ENCODE measurements around the gene FAHD1.

Gene FAHD1

DNA sequence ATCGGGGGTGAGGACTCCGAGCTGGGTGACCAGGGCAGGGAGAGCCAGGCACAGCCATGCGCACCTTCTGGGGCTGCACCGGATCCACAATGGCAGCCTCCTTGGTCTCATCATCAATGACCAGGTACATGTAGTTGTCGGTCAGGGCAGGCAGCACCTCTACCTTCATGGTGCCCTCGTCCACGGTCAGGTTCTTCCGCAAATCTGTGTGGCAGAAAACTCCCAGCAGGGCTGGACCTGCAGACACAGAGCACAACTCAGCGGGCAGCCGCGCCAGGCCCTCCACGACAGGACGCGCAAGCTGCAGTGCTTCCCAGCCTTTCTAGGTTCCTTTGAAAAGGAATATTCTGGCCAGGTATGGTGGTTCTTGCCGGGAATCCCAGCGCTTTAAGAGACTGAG, 4.2 kb upstream of the FAHD1 start:
- no peak overlapping the region for H3K9ac ChIP-seq (ENCODE audit: low read length)
- H3K4ac ChIP-seq (ENCODE audit: low read depth, low read length) = no peak overlapping the region
- no peak overlapping the region for H3K27ac ChIP-seq (ENCODE audit: low read depth, low read length)
- peaks cover 8% of the 10 kb centered on the region for H3K79me2 ChIP-seq (ENCODE audit: control insufficient read depth, insufficient read depth, low read length, poor library complexity)
- H3K4me1 ChIP-seq (ENCODE audit: control insufficient read depth in 1 of 2, insufficient read depth in 2 of 2, low read length in 2 of 2) = peaks cover 0 to 5% of the 10 kb centered on the region in 2 experiments
- H2AK5ac ChIP-seq (ENCODE audit: low read length) = no peak overlapping the region
- H3K9me3 ChIP-seq (ENCODE audit: insufficient read depth, low read depth, low read length) = no peaks in the 10 kb centered on the region
- H3K23ac ChIP-seq (ENCODE audit: low read length) = no peak overlapping the region
- H3K27me3 ChIP-seq (ENCODE audit: insufficient read depth, low read length) = no peaks in the 10 kb centered on the region
- no peak overlapping the region for H3K4me3 ChIP-seq (ENCODE audit: low read depth, low read length)
- H2BK120ac ChIP-seq (ENCODE audit: insufficient read depth, low read length, poor library complexity) = no peak overlapping the region
- WGBS (ENCODE audit: extremely low coverage, insufficient coverage, insufficient read length) = no CpG with 5 or more reads among the region's 16 CpGs
- H3K14ac ChIP-seq (ENCODE audit: low read length) = no peak overlapping the region
- H3K79me1 ChIP-seq (ENCODE audit: low read length) = peaks cover 8% of the 10 kb centered on the region
- H3K18ac ChIP-seq (ENCODE audit: low read length) = no peak overlapping the region
- DNase-seq = no peak
- H4K12ac ChIP-seq (ENCODE audit: low read depth, low read length) = no peak overlapping the region
- no peak overlapping the region for H3K4me2 ChIP-seq (ENCODE audit: low read length)
- no peak overlapping the region for H2BK5ac ChIP-seq (ENCODE audit: low read depth, low read length, poor library complexity)
- no peak overlapping the region for H4K91ac ChIP-seq (ENCODE audit: low read depth, low read length)
- no peak overlapping the region for H4K8ac ChIP-seq (ENCODE audit: low read depth, low read length)
- H2BK12ac ChIP-seq (ENCODE audit: low read length) = no peak overlapping the region
- no peak overlapping the region for H2AFZ ChIP-seq (ENCODE audit: insufficient read depth, low read length, poor library complexity)
- peaks cover 37 to 38% of the 10 kb centered on the region in 2 experiments for H3K36me3 ChIP-seq (ENCODE audit: control insufficient read depth in 1 of 2, insufficient read depth in 2 of 2, low read length in 2 of 2)

DNA sequence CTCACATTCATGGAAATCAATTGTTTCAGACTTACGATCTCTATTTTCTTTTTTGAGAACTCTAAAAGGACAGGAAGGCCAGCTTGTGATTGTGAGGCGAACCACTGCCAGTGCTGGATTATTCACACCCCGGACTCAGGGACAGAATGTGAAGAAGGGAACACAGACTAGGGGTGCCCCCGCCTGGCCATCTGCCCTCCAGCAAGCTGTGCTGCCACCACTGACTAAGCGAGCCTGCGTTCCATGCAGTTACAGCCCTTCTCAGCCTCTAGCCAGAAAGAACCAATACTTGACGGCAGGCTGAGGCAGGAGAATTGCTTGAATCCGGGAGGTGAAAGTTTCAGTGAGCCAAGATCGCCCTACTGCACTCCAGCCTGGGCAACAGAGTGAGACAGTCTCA, 3.2 kb upstream of the FAHD1 start:
- H2AK5ac ChIP-seq (ENCODE audit: low read length) = no peak overlapping the region
- no CpG with 5 or more reads among the region's 9 CpGs for WGBS (ENCODE audit: extremely low coverage, insufficient coverage, insufficient read length)
- H3K9me3 ChIP-seq (ENCODE audit: insufficient read depth, low read depth, low read length) = no peaks in the 10 kb centered on the region

DNA sequence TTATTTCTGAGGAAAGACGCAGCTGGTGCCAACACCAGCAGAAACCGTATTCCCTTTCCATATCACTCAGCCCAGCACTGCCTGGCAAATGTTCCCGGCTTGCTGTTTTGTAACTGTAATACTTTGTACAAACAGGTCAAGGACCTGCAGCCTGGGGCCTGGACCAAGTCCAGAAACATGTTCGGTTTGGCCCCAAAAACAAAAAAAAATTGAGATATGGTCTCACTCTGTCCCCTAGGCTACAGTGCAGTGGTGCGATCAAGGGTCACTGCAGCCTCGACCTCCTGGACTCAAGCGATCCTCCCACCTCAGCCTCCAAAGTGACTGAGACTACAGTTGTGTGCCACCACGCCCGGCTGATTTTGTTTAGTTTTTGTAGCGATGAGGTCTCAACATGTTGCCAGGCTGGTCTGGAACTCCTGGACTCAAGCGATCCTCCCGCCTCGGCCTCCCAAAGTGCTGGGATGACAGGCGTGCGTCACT, 1.6 kb upstream of the FAHD1 start:
- Histone ChIP-seq H3K18ac (ENCODE audit: low read length) (peak overlapping the region; percentile 16), H3K14ac (ENCODE audit: low read length) (no peak overlapping the region), H3K27ac (ENCODE audit: low read depth, low read length) (no peak overlapping the region), H3K4me1 (ENCODE audit: control insufficient read depth in 1 of 2, insufficient read depth in 2 of 2, low read length in 2 of 2) (peaks cover 0 to 5% of the 10 kb centered on the region in 2 experiments), H3K4me3 (ENCODE audit: low read depth, low read length) (no peak overlapping the region), H3K36me3 (ENCODE audit: control insufficient read depth in 1 of 2, insufficient read depth in 2 of 2, low read length in 2 of 2) (peaks cover 17 to 20% of the 10 kb centered on the region in 2 experiments), H3K4ac (ENCODE audit: low read depth, low read length) (no peak overlapping the region), H3K27me3 (ENCODE audit: insufficient read depth, low read length) (no peaks in the 10 kb centered on the region), H4K91ac (ENCODE audit: low read depth, low read length) (no peak overlapping the region), H3K79me2 (ENCODE audit: control insufficient read depth, insufficient read depth, low read length, poor library complexity) (peaks cover 8% of the 10 kb centered on the region), H2BK12ac (ENCODE audit: low read length) (no peak overlapping the region), H4K12ac (ENCODE audit: low read depth, low read length) (no peak overlapping the region), H3K9me3 (ENCODE audit: insufficient read depth, low read depth, low read length) (no peaks in the 10 kb centered on the region), H3K79me1 (ENCODE audit: low read length) (peaks cover 8% of the 10 kb centered on the region), H3K23ac (ENCODE audit: low read length) (no peak overlapping the region), H2BK120ac (ENCODE audit: insufficient read depth, low read length, poor library complexity) (no peak overlapping the region), H3K9ac (ENCODE audit: low read length) (no peak overlapping the region), H2AFZ (ENCODE audit: insufficient read depth, low read length, poor library complexity) (no peak overlapping the region), H2BK5ac (ENCODE audit: low read depth, low read length, poor library complexity) (no peak overlapping the region), H3K4me2 (ENCODE audit: low read length) (peak overlapping the region; percentile 67), H4K8ac (ENCODE audit: low read depth, low read length) (no peak overlapping the region), H2AK5ac (ENCODE audit: low read length) (no peak overlapping the region)
- DNase-seq = no peak
- WGBS (ENCODE audit: extremely low coverage, insufficient coverage, insufficient read length) = no CpG with 5 or more reads among the region's 15 CpGs

More for the DNA sequence above, 3.2 kb upstream of the FAHD1 start:
- no peak for DNase-seq
- no peak overlapping the region for H2BK120ac ChIP-seq (ENCODE audit: insufficient read depth, low read length, poor library complexity)
- no peak overlapping the region for H2BK12ac ChIP-seq (ENCODE audit: low read length)
- H3K27ac ChIP-seq (ENCODE audit: low read depth, low read length) = no peak overlapping the region
- H3K4me1 ChIP-seq (ENCODE audit: control insufficient read depth in 1 of 2, insufficient read depth in 2 of 2, low read length in 2 of 2) = peaks cover 0 to 5% of the 10 kb centered on the region in 2 experiments
- H3K79me1 ChIP-seq (ENCODE audit: low read length) = peaks cover 8% of the 10 kb centered on the region
- no peak overlapping the region for H3K4ac ChIP-seq (ENCODE audit: low read depth, low read length)
- H4K12ac ChIP-seq (ENCODE audit: low read depth, low read length) = no peak overlapping the region
- H3K18ac ChIP-seq (ENCODE audit: low read length) = no peak overlapping the region
- H3K23ac ChIP-seq (ENCODE audit: low read length) = no peak overlapping the region
- H4K91ac ChIP-seq (ENCODE audit: low read depth, low read length) = no peak overlapping the region
- H3K36me3 ChIP-seq (ENCODE audit: control insufficient read depth in 1 of 2, insufficient read depth in 2 of 2, low read length in 2 of 2) = peaks cover 29 to 32% of the 10 kb centered on the region in 2 experiments
- no peak overlapping the region for H4K8ac ChIP-seq (ENCODE audit: low read depth, low read length)
- no peak overlapping the region for H3K9ac ChIP-seq (ENCODE audit: low read length)
- no peak overlapping the region for H3K14ac ChIP-seq (ENCODE audit: low read length)
- H3K4me2 ChIP-seq (ENCODE audit: low read length) = no peak overlapping the region
- H2AFZ ChIP-seq (ENCODE audit: insufficient read depth, low read length, poor library complexity) = no peak overlapping the region
- no peak overlapping the region for H3K4me3 ChIP-seq (ENCODE audit: low read depth, low read length)
- peaks cover 8% of the 10 kb centered on the region for H3K79me2 ChIP-seq (ENCODE audit: control insufficient read depth, insufficient read depth, low read length, poor library complexity)
- no peak overlapping the region for H2BK5ac ChIP-seq (ENCODE audit: low read depth, low read length, poor library complexity)
- H3K27me3 ChIP-seq (ENCODE audit: insufficient read depth, low read length) = no peaks in the 10 kb centered on the region

DNA sequence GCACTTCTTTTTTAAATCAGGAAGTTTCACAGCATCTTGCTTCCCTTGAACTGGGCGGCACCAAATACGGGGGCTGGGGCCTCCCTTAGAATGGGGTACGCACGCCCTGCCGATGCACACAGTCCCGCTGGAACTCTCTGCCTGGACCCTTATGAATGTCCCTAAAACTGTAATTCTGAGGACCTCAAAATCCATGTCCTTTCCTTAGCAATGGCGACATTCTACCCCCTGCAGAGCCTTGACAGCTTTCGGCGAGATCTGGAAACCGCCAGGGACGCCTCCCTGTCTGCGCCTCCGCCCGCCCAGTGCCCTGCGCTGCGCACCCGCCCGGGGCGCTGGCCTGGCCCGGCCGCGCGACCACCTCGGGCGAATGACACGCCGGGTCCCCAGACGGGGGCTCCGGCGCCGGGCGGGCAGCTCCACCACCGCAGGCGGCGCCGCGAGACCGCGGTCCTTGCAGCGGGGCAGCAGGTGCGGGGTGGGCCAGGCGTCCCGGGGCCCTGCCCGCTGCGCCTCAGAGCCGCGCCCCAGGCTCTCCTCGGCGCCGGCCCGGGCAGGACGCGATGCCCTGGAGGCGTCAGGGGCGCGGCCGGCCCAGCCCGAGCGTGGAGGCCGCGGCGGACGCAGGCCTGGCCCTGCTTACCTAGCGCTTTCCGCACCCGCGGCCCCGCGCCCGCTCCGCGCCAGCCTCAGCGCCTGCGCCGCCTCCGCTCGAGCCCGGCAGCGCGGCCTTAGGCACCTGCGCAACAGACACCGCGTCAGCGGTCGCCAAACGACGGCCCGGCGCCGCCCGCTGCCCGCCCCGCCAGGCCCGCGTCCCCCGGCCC, 929 bp upstream of the FAHD1 start:
- WGBS (ENCODE audit: extremely low coverage, insufficient coverage, insufficient read length) = no CpG with 5 or more reads among the region's 96 CpGs
- peak overlapping the region; percentile 72 for H3K9ac ChIP-seq (ENCODE audit: low read length)
- H4K91ac ChIP-seq (ENCODE audit: low read depth, low read length) = peak overlapping the region; percentile 64

More for the DNA sequence above, 929 bp upstream of the FAHD1 start:
- Histone ChIP-seq H3K9me3 (ENCODE audit: insufficient read depth, low read depth, low read length) (no peaks in the 10 kb centered on the region), H2BK120ac (ENCODE audit: insufficient read depth, low read length, poor library complexity) (no peak overlapping the region), H3K4me3 (ENCODE audit: low read depth, low read length) (peak overlapping the region; percentile 72), H2BK5ac (ENCODE audit: low read depth, low read length, poor library complexity) (no peak overlapping the region), H2AK5ac (ENCODE audit: low read length) (no peak overlapping the region), H3K27ac (ENCODE audit: low read depth, low read length) (peak overlapping the region; percentile 48), H4K8ac (ENCODE audit: low read depth, low read length) (peak overlapping the region; percentile 67), H4K12ac (ENCODE audit: low read depth, low read length) (peak overlapping the region; percentile 35), H3K27me3 (ENCODE audit: insufficient read depth, low read length) (no peaks in the 10 kb centered on the region), H2AFZ (ENCODE audit: insufficient read depth, low read length, poor library complexity) (no peak overlapping the region), H3K18ac (ENCODE audit: low read length) (peak overlapping the region; percentile 19), H3K4me2 (ENCODE audit: low read length) (peak overlapping the region; percentile 67), H3K14ac (ENCODE audit: low read length) (peak overlapping the region; percentile 55), H3K4ac (ENCODE audit: low read depth, low read length) (no peak overlapping the region), H3K23ac (ENCODE audit: low read length) (no peak overlapping the region), H3K79me1 (ENCODE audit: low read length) (peaks cover 8% of the 10 kb centered on the region), H2BK12ac (ENCODE audit: low read length) (no peak overlapping the region), H3K4me1 (ENCODE audit: control insufficient read depth in 1 of 2, insufficient read depth in 2 of 2, low read length in 2 of 2) (peaks cover 0 to 5% of the 10 kb centered on the region in 2 experiments), H3K79me2 (ENCODE audit: control insufficient read depth, insufficient read depth, low read length, poor library complexity) (peaks cover 8% of the 10 kb centered on the region), H3K36me3 (ENCODE audit: control insufficient read depth in 1 of 2, insufficient read depth in 2 of 2, low read length in 2 of 2) (peaks cover 12 to 14% of the 10 kb centered on the region in 2 experiments)
- DNase-seq = peak; percentile 52 to 74

All from trophoblast cell (in vitro differentiated cells and primary cell).